Measurements from ENCODE around the gene EPS8L3.
A peak's percentile ranks its signal among the peaks of the same experiment; 100 is the strongest.
"Not testable (repeated sequence)": the region's sequence is repeated elsewhere in the genome, so short reads cannot be mapped to it uniquely, and the experiment has no call there.

EPS8L3 gene

DNA sequence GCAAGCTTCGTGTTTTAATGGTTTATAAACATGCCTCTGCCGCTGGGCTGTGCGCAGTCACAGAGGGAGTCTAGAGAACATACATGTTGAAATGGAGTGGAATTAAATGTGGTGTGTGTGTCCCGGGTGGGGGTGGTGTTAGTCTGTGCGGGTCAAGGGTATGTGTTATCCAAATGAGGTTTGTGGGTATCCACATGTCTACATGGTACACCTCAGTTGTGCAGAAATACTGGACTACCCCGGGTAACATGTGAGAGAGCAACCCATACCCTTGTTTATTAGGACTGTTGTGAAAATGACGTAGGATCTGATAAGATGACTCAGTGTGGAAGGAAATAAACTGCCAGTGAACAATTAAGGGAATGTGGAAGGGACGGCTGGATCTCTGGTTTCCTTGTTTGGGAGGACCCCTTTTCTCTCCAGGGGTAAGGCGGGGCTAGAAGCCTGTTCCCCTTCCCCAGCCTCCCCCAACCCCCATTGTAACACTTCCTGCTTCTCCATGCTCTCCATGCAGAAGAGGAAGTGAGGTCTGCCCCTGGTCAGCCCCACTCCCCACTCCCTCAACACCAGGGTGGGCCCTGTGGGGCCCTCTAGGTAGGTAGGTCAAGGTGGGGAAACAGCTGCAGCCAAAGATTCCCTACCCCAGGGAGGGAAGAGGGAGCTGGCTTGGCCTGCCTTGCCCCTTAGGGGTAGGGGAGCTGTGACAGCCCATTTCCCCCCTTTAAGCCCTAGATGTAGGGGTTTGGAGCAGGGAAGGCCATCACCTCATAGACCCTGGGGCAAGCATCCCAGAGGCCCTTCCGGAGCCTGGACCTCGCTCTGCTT is 690 bp downstream of the EPS8L3 start:
- no peak for DNase-seq

DNA sequence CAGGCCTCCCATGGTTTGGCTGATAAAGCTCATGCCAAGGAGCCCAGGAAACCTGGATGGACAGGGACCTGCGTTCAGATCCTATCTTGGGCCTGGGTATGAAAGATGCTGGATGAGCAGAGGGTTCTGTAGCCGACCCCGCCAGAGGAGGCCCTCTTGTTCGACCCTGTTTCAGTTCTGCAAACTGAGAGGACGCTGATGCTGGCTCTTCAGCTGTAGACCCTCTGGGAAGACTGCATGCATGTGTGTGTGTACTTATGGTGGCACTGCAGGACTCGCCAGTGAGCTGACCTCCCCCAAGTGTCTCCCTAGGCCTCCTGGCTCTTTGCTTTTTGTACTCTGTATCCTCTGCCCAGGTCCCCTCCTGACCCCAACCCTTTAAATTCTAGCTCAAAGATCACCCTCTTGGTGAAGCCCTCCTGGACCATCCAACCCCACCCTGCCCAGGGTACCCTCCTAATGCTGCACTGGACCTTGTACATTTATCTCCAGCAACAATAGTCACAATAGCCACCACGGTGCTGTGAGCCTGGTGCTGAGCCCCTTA is 1.6 kb downstream of the EPS8L3 start:
- DNase-seq = no peak

GRCh38 chr1:109761227-109762038 is 2.3 kb downstream of the EPS8L3 start:
- DNase-seq = no peak

- no peak for DNase-seq
Measured at GRCh38 chr1:109760581-109761226, 3.0 kb downstream of the EPS8L3 start.

DNA sequence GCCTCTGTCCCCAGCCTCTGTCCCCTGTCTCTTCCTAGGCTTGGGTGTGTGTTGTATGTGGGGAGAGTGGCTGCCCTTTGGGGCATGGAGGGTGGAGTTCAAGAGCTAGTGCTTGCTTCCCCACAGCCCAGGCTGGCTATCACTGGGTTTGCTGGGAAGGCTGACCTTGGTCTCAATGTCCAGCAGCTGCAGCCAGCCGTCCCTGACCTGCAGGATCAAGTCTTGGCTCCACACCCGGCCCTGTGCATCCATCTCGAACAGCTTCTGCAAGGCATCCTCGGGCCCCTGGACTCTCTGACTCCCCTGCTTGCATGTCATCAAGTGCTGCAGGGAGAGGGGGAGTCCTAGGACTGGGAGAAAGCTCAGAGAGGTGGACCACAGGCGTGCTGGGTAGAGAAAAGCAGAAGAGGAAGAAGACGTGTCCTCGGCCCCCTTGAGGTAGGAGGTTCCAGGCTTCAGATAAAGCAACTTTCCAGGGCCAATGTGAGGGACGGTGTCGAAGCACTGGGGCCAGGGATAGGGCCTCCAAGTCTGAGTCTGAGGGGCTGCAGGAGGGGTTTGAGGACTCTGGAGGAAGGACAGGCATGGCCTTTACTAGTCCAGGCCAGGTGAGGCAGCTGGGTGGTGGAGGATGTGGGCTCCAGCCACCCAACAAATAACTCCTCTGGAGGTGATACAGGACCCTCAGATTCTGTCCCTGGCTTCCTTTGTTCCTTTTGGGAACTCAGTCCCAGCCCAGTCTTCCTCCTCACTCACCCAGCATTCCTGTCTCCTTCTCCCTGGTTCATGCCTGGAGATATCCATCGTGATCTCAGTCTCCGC is 4.0 kb downstream of the EPS8L3 start:
- DNase-seq = no peak

DNA sequence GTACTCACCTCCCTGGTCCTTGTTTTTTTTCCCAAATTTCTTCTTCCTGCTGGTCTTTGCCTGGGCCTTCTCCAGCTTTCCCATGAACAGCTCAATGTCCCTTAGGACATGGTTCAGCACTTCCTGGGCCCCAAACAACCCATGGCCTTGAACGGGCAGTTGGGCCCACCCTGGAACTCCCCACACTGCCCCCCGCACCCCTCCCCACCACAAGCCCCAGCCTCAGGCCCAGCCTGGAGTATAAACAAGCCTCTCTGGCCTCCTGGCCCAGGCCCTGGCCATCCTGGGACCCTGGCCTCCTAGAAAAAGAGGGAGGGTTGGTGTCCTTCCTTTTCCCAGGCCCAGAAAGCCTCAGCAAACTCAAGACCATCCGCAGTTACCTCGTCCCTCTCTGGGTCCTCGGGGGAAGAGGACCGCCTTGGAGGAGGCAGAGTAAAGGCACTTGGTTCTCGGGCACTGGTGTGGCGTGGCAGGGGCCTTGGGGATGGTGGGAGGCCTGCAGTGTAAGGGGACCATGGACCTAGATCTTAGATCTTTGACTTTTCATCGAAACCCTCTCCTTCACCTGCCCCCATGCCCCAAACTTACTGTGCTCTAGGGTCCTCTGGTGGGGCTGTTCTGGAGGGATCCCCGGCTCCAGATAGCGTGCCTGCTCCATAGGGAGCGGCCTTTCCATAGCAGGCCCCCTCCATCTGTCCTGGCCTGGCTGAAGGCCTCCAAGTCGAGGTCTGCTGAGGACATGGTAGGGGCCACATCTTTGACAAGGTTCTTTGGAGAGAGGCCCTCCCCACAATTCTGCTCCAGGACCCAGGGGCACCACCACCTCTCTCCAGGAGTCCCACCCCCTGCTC is 5.6 kb downstream of the EPS8L3 start:
- DNase-seq = no peak

- DNase-seq = no peak
Measured at GRCh38 chr1:109756848-109757521, 6.7 kb downstream of the EPS8L3 start.

DNA sequence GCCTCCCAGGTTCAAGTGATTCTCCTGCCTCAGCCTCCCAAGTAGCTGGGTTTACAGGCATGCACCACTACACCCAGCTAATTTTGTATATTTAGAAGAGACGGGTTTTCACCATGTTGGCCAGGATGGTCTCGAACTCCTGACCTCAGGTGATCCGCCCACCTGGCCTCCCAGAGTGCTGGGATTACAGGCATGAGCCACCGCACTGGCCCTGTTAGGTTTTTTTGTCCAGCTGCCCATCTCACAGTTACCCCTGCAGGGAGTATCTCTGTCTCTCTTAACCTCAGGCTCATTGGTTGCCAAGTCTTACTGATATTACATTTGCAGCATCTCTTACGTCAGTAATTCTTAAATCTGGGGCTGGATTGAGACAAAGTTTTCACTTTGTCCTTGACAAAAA is 7.4 kb downstream of the EPS8L3 start:
- DNase-seq = not testable (repeated sequence)

DNA sequence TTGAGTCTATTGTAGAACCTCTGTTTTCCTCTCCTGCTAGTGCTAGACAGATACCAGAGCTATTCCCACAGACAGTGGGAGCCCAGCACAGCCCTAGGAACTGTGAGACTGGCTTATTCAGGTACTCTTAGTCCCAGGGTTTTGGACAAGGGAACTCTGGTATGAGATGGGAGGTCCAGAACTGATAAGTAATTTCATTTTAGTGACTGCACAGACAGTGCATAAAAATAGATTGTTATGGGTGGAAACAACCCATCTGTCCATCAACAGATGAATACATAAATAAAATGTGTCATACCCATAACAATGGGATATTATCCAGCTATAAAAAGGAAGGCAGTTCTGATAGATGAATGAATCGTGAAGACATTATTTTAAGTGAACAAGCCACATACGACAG is 9.0 kb downstream of the EPS8L3 start:
- no peak for DNase-seq

- no peak for DNase-seq
Measured at GRCh38 chr1:109751531-109752260, 12.0 kb downstream of the EPS8L3 start.

GRCh38 chr1:109750920-109751319 is 12.8 kb downstream of the EPS8L3 start:
- DNase-seq = no peak

- DNase-seq = no peak
Measured at GRCh38 chr1:109750241-109750882, 13.4 kb downstream of the EPS8L3 start.

DNA sequence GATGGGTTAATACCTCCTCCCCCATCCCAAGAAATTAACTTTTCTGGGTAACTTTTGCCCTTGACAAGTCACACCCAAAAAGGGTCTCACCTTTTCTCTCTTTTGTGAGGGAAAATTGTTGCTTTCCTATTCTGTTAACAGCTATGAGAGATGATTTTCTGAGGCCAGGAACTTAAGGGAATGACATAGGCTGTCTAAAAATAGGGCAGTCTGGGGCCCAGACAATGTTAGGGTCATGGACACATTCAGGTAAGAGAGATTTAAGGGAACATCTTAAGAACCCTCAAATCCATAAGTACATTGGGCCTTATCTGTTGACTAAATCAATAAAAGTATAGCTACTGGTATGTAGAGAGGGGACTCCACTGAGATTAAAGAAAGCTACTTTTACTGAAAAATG is 14.5 kb downstream of the EPS8L3 start:
- no peak for DNase-seq

DNA sequence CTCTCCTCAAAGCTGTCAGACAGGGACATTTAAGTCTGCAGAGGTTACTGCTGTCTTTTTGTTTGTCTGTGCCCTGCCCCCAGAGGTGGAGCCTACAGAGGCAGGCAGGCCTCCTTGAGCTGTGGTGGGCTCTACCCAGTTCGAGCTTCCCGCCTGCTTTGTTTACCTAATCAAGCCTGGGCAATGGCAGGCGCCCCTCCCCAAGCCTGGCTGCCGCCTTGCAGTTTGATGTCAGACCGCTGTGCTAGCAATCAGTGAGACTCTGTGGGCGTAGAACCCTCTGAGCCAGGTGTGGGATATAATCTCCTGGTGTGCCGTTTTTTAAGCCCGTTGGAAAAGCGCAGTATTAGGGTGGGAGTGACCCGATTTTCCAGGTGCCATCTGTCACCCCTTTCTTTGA is 15.4 kb downstream of the EPS8L3 start:
- DNase-seq = not testable (repeated sequence)

DNA sequence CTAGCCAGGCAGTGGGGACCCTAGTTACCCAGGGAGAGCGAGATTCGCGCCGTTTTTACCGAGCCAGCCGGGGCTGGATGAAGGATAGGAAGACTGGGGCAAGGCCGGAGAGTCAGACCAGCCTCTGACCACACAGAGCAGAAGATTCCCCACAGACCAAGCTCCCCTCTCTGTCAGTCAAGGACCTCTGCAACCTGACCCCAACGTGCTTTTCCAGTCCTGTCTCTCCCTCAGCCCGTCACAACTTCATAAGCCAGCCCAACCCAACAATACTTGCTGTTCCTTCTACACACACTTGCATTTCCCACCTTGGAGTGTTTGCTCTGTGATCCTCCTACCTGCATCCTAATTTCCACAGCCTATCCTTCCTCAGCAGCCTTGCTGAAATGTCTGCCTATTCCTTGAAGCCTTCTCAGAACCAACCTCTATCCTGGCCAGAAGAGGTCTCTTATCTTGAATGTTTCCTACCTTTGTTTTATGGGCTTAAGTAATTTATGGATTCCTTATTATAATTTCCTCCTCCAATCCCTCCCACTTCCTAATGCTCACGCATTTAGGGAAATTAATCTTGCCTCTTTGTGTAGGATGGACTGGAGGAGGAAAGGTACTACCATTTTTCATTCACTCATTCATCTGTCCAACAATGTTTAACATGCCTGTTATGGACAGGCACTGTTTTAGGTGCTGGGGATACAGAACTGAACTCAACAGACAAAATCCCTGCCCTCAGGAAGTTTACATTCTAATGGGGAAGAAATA is 22.9 kb downstream of the EPS8L3 start, which contains the start of gene GSTM3:
Gene GSTM3, minus strand, starts transcription at position 424 of the 759 bp plus-strand sequence. CDS start 751 bp downstream, outside the sequence.
- DNase-seq = no peak

GRCh38 chr1:109739738-109740614 is 23.7 kb downstream of the EPS8L3 start:
- DNase-seq = peak; percentile 86

DNA sequence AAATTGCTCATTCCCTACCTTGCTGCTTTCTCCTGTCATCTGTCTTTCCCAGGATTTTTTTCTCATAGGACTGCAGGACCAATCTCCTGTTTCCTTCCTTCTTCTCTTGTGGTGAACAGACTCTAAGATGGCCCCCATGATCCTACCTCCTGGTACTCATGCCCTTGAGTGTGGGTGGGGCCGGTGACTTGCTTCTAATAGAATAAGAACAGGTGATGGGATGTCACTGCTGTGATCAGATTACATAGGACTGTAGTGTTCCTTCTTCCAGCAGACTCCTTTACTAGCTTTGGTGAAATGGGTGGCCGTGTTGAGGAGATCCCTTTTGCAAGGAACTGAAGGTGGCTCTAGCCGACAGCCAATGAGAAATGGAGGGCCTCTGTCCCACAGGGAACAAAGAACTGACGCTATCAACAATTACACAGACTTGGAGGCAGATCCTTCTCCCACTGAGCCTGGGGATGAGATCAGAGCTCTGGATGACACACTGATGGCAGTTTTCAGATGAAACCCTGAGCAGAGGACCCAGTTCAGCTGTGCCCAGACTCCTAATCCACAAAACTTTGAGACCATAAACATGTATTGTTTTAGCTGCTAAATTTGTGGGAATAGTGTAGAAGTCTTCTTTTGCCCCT is 30.4 kb downstream of the EPS8L3 start:
- no peak for DNase-seq
